H9 (cell line): Measurements from ENCODE around the gene FHOD3. TPM values are rescaled to one million over a fixed set of nuclear protein-coding genes. Genes with fewer than 3 reads are reported as not detected.

ENCODE experiments used
- DNase-seq: peaks from one replicate; pipeline ENCODE4 v3.0.0-alpha.2; 2017
- H2AFZ ChIP-seq: one replicate; pipeline ENCODE4 v1.6.1; 2013; ENCODE audit warnings: mild to moderate bottlenecking, low read length, control low read depth, moderate library complexity
- H2AK5ac ChIP-seq: 2 replicates; pipeline ENCODE4 v1.6.1; 2013; ENCODE audit warnings: low read length, control low read depth, mixed read lengths; ENCODE audit not compliant: insufficient read length
- H2BK120ac ChIP-seq: one replicate; pipeline ENCODE4 v1.6.1; 2013; ENCODE audit warnings: low read depth, mild to moderate bottlenecking, low read length, control low read depth, inconsistent platforms; ENCODE audit not compliant: poor library complexity, severe bottlenecking
- H2BK12ac ChIP-seq: 2 replicates; pipeline ENCODE4 v1.6.1; 2013; ENCODE audit warnings: low read length, control low read depth, mixed read lengths, low read depth; ENCODE audit not compliant: insufficient read length
- H2BK15ac ChIP-seq: 2 replicates; pipeline ENCODE4 v1.6.1; 2013; ENCODE audit warnings: low read depth, low read length, control low read depth
- H2BK20ac ChIP-seq: one replicate; pipeline ENCODE4 v1.6.1; 2013; ENCODE audit warnings: low read depth, mild to moderate bottlenecking, low read length, control low read depth, inconsistent platforms; ENCODE audit not compliant: poor library complexity, severe bottlenecking
- H2BK5ac ChIP-seq: 2 replicates; pipeline ENCODE4 v1.6.1; 2013; ENCODE audit warnings: low read length, control low read depth, mixed read lengths; ENCODE audit not compliant: insufficient read length
- H3K14ac ChIP-seq: 2 replicates; pipeline ENCODE4 v1.6.1; 2013; ENCODE audit warnings: low read length, control low read depth; ENCODE audit not compliant: insufficient read depth
- H3K18ac ChIP-seq: 2 replicates; pipeline ENCODE4 v1.6.1; 2013; ENCODE audit warnings: low read depth, mild to moderate bottlenecking, mixed read lengths, low read length, control low read depth; ENCODE audit not compliant: insufficient read length
- H3K23ac ChIP-seq: 2 replicates; pipeline ENCODE4 v1.6.1; 2013; ENCODE audit warnings: low read length, control low read depth, mixed read lengths, low read depth; ENCODE audit not compliant: insufficient read length
- H3K23me2 ChIP-seq: 2 replicates; pipeline ENCODE4 v1.6.1; 2013; ENCODE audit warnings: low read depth, mild to moderate bottlenecking, mixed read lengths, low read length, control low read depth; ENCODE audit not compliant: insufficient read length, poor library complexity, severe bottlenecking
- H3K27ac ChIP-seq: 2 replicates; pipeline ENCODE4 v1.5.1; 2013; ENCODE audit warnings: low read length, control low read depth, mixed read lengths, low read depth; ENCODE audit not compliant: insufficient read length
- H3K27me3 ChIP-seq: 2 replicates; pipeline ENCODE4 v1.6.1; 2013; ENCODE audit warnings: low read length, control low read depth, inconsistent platforms; ENCODE audit not compliant: insufficient read depth
- H3K4ac ChIP-seq: 2 replicates; pipeline ENCODE4 v1.6.1; 2013; ENCODE audit warnings: low read depth, mild to moderate bottlenecking, control low read depth, inconsistent platforms, low read length, moderate library complexity
- H3K4me1 ChIP-seq: 2 replicates; pipeline ENCODE4 v1.6.1; 2013; ENCODE audit warnings: low read length, control low read depth, inconsistent platforms; ENCODE audit not compliant: insufficient read depth
- H3K4me2 ChIP-seq: 2 replicates; pipeline ENCODE4 v1.6.1; 2013; ENCODE audit warnings: low read length, control low read depth, mixed read lengths; ENCODE audit not compliant: insufficient read length, insufficient read depth
- H3K56ac ChIP-seq: 2 replicates; pipeline ENCODE4 v1.6.1; 2013; ENCODE audit warnings: low read depth, mild to moderate bottlenecking, mixed read lengths, low read length, control low read depth; ENCODE audit not compliant: insufficient read length
- H3K79me1 ChIP-seq: 2 replicates; pipeline ENCODE4 v1.6.1; 2013; ENCODE audit warnings: low read depth, mild to moderate bottlenecking, moderate library complexity, low read length, control low read depth, inconsistent platforms; ENCODE audit not compliant: insufficient read depth, poor library complexity, severe bottlenecking
- H3K79me2 ChIP-seq: 2 replicates; pipeline ENCODE4 v1.6.1; 2013; ENCODE audit warnings: low read length, control low read depth, inconsistent platforms; ENCODE audit not compliant: insufficient read depth
- H3K9ac ChIP-seq: 2 replicates; pipeline ENCODE4 v1.6.1; 2013; ENCODE audit warnings: low read length, control low read depth, mixed read lengths; ENCODE audit not compliant: insufficient read length; ENCODE audit errors: extremely low read depth
- H3K9me3 ChIP-seq: one replicate; pipeline ENCODE4 v1.6.1; 2013; ENCODE audit warnings: low read depth, low read length, inconsistent platforms; ENCODE audit not compliant: control insufficient read depth
- H3T11ph ChIP-seq: one replicate; pipeline ENCODE4 v1.6.1; 2013; ENCODE audit warnings: mild to moderate bottlenecking, low read length, control low read depth, inconsistent platforms
- H4K20me1 ChIP-seq: one replicate; pipeline ENCODE4 v1.6.1; 2013; ENCODE audit not compliant: control insufficient read depth, insufficient read length, insufficient read depth
- H4K5ac ChIP-seq: 2 replicates; pipeline ENCODE4 v1.6.1; 2013; ENCODE audit warnings: low read depth, mild to moderate bottlenecking, mixed read lengths, low read length, control low read depth; ENCODE audit not compliant: insufficient read length
- H4K8ac ChIP-seq: replicated peaks from 2 replicates; pipeline ENCODE4 v1.6.1; 2013; ENCODE audit warnings: low read length, control low read depth, mixed read lengths, low read depth; ENCODE audit not compliant: insufficient read length
- H4K91ac ChIP-seq: 2 replicates; pipeline ENCODE4 v1.6.1; 2013; ENCODE audit warnings: low read depth, mild to moderate bottlenecking, moderate library complexity, mixed read lengths, low read length, control low read depth; ENCODE audit not compliant: insufficient read length
- H3K27ac Mint-ChIP-seq, 3 experiments: 2 replicates in 2 of 3; 3 replicates in 1 of 3; pipeline ENCODE4 v1.8.0; 2020 to 2021; ENCODE audit warnings: mixed read lengths in 3 of 3, mild to moderate bottlenecking in 1 of 3, moderate library complexity in 1 of 3
- H3K27me3 Mint-ChIP-seq: 2 replicates; pipeline ENCODE4 v1.8.0; 2021; ENCODE audit warnings: low read depth, mild to moderate bottlenecking, moderate library complexity, mixed read lengths
- H3K36me3 Mint-ChIP-seq, 3 experiments: 2 replicates in 2 of 3; 3 replicates in 1 of 3; pipeline ENCODE4 v1.8.0; 2020 to 2021; ENCODE audit warnings: low read depth in 3 of 3, mixed read lengths in 3 of 3; ENCODE audit not compliant: insufficient read depth in 1 of 3
- H3K4me1 Mint-ChIP-seq, 2 experiments: 2 replicates each; pipeline ENCODE4 v1.8.0; 2020; ENCODE audit warnings: mixed read lengths in 2 of 2
- H3K4me3 Mint-ChIP-seq, 2 experiments: 2 replicates in 1 of 2; 3 replicates in 1 of 2; pipeline ENCODE4 v1.8.0; 2020 to 2021; ENCODE audit warnings: mild to moderate bottlenecking in 2 of 2, mixed read lengths in 2 of 2, moderate library complexity in 1 of 2
- H3K9me3 Mint-ChIP-seq, 2 experiments: 2 replicates in 1 of 2; 3 replicates in 1 of 2; pipeline ENCODE4 v1.8.0; 2020; ENCODE audit warnings: mild to moderate bottlenecking in 2 of 2, mixed read lengths in 2 of 2, moderate library complexity in 1 of 2
- CTCF ChIP-seq: fragments of 200-600 bp; sonication (generic); conservative IDR thresholded peaks from 3 replicates; pipeline ENCODE4 v1.8.0; 2021; ENCODE audit warnings: antibody characterized with exemption, mild to moderate bottlenecking
- WGBS: extraction: QIAGEN DNeasy Blood & Tissue Kit; methylation state at CpG from one replicate; pipeline ENCODE4 v1.1.7; 2013; ENCODE audit warnings: missing lambda C conversion rate, low lambda C conversion rate, mixed read lengths; ENCODE audit not compliant: insufficient read length; ENCODE audit errors: extremely low coverage; 5-methylcytosine and 5-hydroxymethylcytosine counted together
- total RNA-seq: library from RNA; stranded (reverse); gene quantifications from 2 replicates; pipeline ENCODE4 v1.2.1, GENCODE V29; 2021

The FHOD3 gene
- total RNA-seq, 1 experiment from 2014 or later = 8.0 TPM

GRCh38 chr18:36533446-36534153 lies 236.1 kb downstream of the FHOD3 start:
- H4K91ac ChIP-seq = no peak overlapping the region
- no peak overlapping the region for H2BK15ac ChIP-seq
- H4K8ac ChIP-seq = no peak overlapping the region
- no peak overlapping the region for H3K27ac Mint-ChIP-seq
- peaks cover 19 to 33% of the 10 kb centered on the region in 2 experiments for H3K4me1 Mint-ChIP-seq
- H3K4me1 ChIP-seq = peaks cover 3% of the 10 kb centered on the region; the same call in 1 of the 2 replicates
- no peaks in the 10 kb centered on the region for H3K23me2 ChIP-seq
- H2BK5ac ChIP-seq = no peak overlapping the region
- no peak overlapping the region for H3K56ac ChIP-seq
- H3K4me2 ChIP-seq = no peak overlapping the region
- H3K79me2 ChIP-seq = no peaks in the 10 kb centered on the region
- no peak overlapping the region for H3K14ac ChIP-seq
- H3K9me3 Mint-ChIP-seq = no peaks in the 10 kb centered on the region
- no peak overlapping the region for H2BK12ac ChIP-seq
- no peak overlapping the region for H3T11ph ChIP-seq
- no peaks in the 10 kb centered on the region for H3K9me3 ChIP-seq
- H3K27me3 Mint-ChIP-seq = no peaks in the 10 kb centered on the region
- no peak overlapping the region for H3K27ac ChIP-seq
- H3K36me3 Mint-ChIP-seq = no peaks in the 10 kb centered on the region
- no peak overlapping the region for H2AK5ac ChIP-seq
- no peak overlapping the region for H2BK20ac ChIP-seq
- H2BK120ac ChIP-seq = no peak overlapping the region
- peak; percentile 3 for DNase-seq
- no peak for TF ChIP-seq CTCF
- H3K79me1 ChIP-seq = no peaks in the 10 kb centered on the region
- H3K27me3 ChIP-seq = no peaks in the 10 kb centered on the region
- no peak overlapping the region for H3K23ac ChIP-seq
- H2AFZ ChIP-seq = no peak overlapping the region
- no peak overlapping the region for H3K4ac ChIP-seq
- H3K4me3 Mint-ChIP-seq = no peak overlapping the region
- no peak overlapping the region for H3K9ac ChIP-seq
- no peak overlapping the region for H4K5ac ChIP-seq
- H3K18ac ChIP-seq = no peak overlapping the region
- no peaks in the 10 kb centered on the region for H4K20me1 ChIP-seq
- no CpG with 5 or more reads among the region's 8 CpGs for WGBS
